Thyroid gland (tissue), 4 donors: ENCODE results near the gene IRF5. TPM values are rescaled to one million over a fixed set of nuclear protein-coding genes. Genes with fewer than 3 reads are reported as not detected.

Experiments used
- DNase-seq, 2 donors: peaks; one replicate each; pipeline ENCODE4 v3.0.0-alpha.2; 2019
- H3K27ac ChIP-seq, 3 donors: fragments of 200-600 bp; sonication (generic); 1 replicate in 2 of 3; 2 replicates in 1 of 3; pipeline ENCODE4 v1.5.1; 2016 to 2019; ENCODE audit warnings: mild to moderate bottlenecking in 1 of 3, moderate library complexity in 1 of 3
- H3K27me3 ChIP-seq: fragments of 200-600 bp; sonication (generic); one replicate; pipeline ENCODE4 v1.5.1; 2019
- H3K36me3 ChIP-seq, 2 donors: fragments of 200-600 bp; sonication (generic); one replicate each; pipeline ENCODE4 v1.5.1; 2016 to 2019
- H3K4me1 ChIP-seq, 2 donors: fragments of 200-600 bp; sonication (generic); one replicate each; pipeline ENCODE4 v1.5.1; 2017 to 2019
- H3K4me3 ChIP-seq, 3 donors: fragments of 200-600 bp; sonication (generic); replicated peaks in 1 of 3; 1 replicate in 2 of 3; 2 replicates in 1 of 3; pipeline ENCODE4 v1.5.1; 2016; ENCODE audit warnings: mild to moderate bottlenecking in 1 of 3
- H3K9me3 ChIP-seq: fragments of 200-600 bp; sonication (generic); one replicate; pipeline ENCODE4 v1.5.1; 2017
- POLR2A ChIP-seq, 2 donors: fragments of 450-650 bp; IDR thresholded peaks; one replicate each; pipeline ENCODE4 v1.6.1; 2017; ENCODE audit warnings: antibody characterized with exemption in 2 of 2, mild to moderate bottlenecking in 2 of 2, moderate library complexity in 1 of 2
- WGBS, 2 donors: methylation state at CpG; one replicate each; pipeline ENCODE4 v1.1.5; 2017; 5-methylcytosine and 5-hydroxymethylcytosine counted together
- intact Hi-C: fragments of 100-400 bp; cut with DNase I; formaldehyde crosslinking; loops from one replicate; pipeline ENCODE4 v1.15.1; 2023
- total RNA-seq, 4 donors: library from RNA; depleted of rRNA; stranded (reverse); fragments of >200 nt; gene quantifications; one replicate each; pipeline ENCODE4 v1.2.3, GENCODE V29; 2016
- TF ChIP-seq, protein P1 (sequence below), 6 experiments: fragments of 200-600 bp in 3 of 6; fragments of 450-650 bp in 3 of 6; sonication (generic) in 3 of 6; IDR thresholded peaks; one replicate each; pipeline ENCODE4 v1.5.1; 2016 to 2019; ENCODE audit warnings: antibody characterized with exemption in 6 of 6, mild to moderate bottlenecking in 2 of 6, inconsistent platforms in 1 of 6, moderate library complexity in 1 of 6

Gene IRF5
- total RNA-seq, 4 donors from 2014 or later: 3.7 to 6.0 (median 4.9) TPM

DNA sequence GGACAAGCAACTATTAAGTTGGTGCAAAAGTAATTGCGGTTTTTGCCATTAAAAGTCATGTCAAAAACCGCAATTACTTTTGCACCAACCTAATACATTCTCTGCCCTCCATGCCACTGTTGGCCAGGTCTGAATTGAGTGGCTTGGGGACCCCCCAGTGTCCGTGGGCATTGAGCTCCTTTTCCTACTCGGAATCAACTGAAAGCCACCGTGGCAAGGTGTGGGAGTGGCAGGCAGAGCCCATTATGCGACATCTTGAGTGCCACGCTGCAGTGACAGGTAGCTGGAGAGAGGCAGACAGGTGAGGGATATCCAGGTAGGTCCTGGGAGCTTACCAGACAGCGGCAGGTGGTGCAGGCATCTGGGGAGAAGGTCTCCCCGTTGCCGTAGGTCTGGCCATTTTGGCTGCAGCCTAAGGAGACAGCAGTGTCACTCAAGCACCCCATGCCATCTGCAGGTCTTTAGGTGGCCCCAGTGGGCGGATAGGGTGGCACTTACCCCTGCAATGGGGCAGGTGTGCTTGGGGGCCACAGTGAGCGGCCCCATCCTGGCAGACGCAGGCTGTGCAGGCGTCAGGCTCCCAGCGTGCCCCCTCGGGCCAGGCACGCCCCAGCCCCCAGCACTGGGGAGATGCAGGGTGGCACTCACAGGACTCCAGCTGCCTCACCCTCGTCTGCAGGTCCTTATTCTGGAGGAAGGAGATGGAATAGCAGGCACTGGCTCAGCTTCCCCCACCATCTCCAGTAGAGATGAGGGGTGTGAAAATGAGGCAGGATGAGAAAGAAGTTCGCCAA, 30.8 kb upstream of the IRF5 start:
- 85 to 95% methylated on average over 11 to 18 of the region's 19 CpGs for WGBS, 2 donors

DNA sequence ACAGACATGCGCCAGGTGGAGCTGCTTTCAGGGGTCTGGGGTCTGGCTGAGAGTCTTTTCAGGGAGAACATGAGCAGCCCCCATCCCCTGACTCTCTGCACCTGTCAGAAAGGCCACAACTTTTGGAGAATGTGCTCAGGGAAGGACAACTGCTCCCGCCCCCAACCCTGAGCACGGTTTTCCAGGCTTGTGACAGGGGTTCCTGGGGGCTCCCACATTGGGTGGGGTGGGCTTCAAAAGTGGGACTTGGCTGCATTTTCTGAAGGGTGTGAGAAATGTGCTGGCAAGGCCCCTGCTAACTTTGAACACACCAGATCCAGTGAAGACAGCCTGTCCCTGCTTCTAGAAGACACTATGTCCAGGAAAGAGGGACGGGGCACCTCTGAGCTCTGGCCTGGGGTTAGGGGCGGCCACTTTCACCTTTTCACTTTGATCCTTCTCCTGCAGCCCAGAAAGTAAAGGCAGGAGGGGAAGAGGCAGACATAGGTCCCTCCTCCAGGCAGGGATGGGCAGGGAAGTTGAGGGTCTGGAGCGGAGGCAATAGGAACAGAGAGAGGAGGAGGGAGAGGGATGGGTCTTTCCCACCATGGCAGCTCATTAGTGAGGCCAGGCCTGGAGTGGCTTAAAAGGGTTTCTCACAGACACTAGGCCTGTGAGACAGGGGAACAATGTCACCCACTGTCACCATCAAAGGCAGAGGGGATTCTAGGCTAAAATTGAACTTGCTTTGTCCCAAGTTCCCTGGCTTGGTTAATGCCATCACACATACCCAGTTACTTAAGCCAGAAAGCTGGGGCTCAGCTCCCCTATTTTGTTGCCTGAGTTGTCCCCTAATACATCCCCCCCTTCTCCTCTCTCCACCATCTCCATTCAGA, 28.7 kb upstream of the IRF5 start:
- Histone ChIP-seq H3K4me1 (peaks cover 5 to 12% of the 10 kb centered on the region in 2 donors), H3K9me3 (no peaks in the 10 kb centered on the region), H3K36me3 (no peaks in the 10 kb centered on the region), H3K4me3 (no peak overlapping the region), H3K27ac (no peak overlapping the region), H3K27me3 (peaks cover 8% of the 10 kb centered on the region)
- intact Hi-C loops: loop anchor here (5.0 kb wide), 1 partner anchor 183 kb away; no protein-coding TSS in a partner anchor
- TF ChIP-seq, protein P1, sequence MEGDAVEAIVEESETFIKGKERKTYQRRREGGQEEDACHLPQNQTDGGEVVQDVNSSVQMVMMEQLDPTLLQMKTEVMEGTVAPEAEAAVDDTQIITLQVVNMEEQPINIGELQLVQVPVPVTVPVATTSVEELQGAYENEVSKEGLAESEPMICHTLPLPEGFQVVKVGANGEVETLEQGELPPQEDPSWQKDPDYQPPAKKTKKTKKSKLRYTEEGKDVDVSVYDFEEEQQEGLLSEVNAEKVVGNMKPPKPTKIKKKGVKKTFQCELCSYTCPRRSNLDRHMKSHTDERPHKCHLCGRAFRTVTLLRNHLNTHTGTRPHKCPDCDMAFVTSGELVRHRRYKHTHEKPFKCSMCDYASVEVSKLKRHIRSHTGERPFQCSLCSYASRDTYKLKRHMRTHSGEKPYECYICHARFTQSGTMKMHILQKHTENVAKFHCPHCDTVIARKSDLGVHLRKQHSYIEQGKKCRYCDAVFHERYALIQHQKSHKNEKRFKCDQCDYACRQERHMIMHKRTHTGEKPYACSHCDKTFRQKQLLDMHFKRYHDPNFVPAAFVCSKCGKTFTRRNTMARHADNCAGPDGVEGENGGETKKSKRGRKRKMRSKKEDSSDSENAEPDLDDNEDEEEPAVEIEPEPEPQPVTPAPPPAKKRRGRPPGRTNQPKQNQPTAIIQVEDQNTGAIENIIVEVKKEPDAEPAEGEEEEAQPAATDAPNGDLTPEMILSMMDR (IDR thresholded peaks at IDR 0.05): no peak
- TF ChIP-seq POLR2A (IDR thresholded peaks at IDR 0.05): no peak
- WGBS, 2 donors: 93 to 95% methylated on average over 5 of the region's 6 CpGs
- DNase-seq: no peak

More for the DNA sequence above, 30.8 kb upstream of the IRF5 start:
- no peak overlapping the region for H3K4me3 ChIP-seq
- TF ChIP-seq, protein P1 (IDR thresholded peaks at IDR 0.05): no peak
- no peak for TF ChIP-seq POLR2A (IDR thresholded peaks at IDR 0.05)
- no peaks in the 10 kb centered on the region for H3K9me3 ChIP-seq
- H3K27me3 ChIP-seq: peaks cover 8% of the 10 kb centered on the region
- H3K27ac ChIP-seq: no peak overlapping the region
- no peak for DNase-seq
- intact Hi-C loops: loop anchor here (5.0 kb wide), 1 partner anchor 185 kb away; no protein-coding TSS in a partner anchor
- H3K4me1 ChIP-seq: peaks cover 5 to 12% of the 10 kb centered on the region in 2 donors
- H3K36me3 ChIP-seq: no peaks in the 10 kb centered on the region

DNA sequence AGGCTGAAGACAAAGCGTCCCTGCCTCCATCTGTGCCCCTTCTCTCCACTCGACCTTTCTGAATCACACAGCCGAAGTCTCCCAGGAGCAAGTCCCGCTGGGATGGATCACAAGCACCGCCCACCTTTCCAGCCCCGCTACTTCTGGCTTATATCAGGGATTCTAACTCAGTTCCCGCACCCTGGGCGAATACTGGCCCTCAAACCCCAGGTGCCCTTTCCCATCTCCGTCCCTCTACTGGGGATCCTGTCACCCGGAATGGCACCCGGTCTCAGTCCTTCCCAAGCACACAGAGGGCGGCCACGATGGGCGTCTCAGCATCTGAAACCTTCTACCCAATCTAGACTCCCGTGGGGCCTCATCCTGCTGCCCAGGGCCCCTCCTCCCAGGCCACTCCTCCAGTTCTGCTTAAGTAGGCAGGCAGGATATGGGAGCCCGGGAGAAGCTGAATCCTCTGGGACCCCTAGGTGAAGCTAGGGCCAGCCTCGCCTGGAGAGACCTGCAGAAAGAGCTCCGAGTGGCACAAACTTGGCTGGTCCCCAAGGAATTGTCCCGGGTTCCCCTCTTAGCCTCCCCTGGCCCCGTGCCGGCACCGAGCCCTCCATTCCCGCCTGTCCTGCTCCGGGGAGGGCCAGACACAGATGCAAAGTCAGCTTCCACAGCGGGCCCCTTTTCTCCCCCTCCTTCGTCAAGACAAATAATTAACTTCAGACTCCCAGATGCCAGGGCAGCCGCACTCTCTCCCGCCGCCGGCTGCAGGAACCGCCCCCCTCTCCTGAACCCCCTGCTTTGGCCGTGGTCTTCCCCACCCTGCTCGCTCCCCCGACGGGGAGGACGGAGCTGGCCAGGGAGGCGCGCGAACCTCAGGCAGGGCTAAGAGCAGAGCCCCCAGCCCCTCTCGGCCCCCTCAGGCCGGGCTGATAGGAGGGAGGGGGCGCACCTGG, 27.8 kb upstream of the IRF5 start:
- intact Hi-C loops: loop anchor here (5.0 kb wide), 1 partner anchor 182 kb away; no protein-coding TSS in a partner anchor
- peaks cover 5 to 13% of the 10 kb centered on the region in 2 donors for H3K4me1 ChIP-seq
- peak overlapping the region in 1 of 3 donors; percentile 17 for H3K4me3 ChIP-seq
- 15 to 23% methylated on average over 22 to 36 of the region's 42 CpGs for WGBS, 2 donors
- H3K27ac ChIP-seq: no peak overlapping the region
- no peak for TF ChIP-seq POLR2A (IDR thresholded peaks at IDR 0.05)
- TF ChIP-seq, protein P1 (IDR thresholded peaks at IDR 0.05): no peak
- peak; percentile 42 to 65 for DNase-seq
- no peaks in the 10 kb centered on the region for H3K36me3 ChIP-seq
- H3K27me3 ChIP-seq: peaks cover 8% of the 10 kb centered on the region
- no peaks in the 10 kb centered on the region for H3K9me3 ChIP-seq

DNA sequence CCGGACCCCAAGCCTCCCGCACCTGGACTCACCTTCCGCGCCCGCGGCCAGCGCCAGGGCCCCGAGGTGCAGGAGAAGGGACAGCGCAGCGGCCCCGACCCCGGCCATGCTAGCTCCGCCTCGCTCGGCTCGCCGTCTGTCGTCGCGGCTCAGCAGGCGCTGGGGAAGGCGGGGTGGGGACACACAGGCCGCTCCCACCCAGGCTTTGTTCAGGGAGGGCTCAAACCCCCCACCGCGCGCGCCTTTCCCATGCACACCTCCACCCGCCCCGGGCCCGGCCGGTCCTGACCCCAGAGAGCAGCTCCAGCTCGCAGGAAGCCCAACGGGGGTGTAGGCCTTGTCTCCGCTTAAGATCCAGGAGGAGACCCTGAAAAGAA, 27.2 kb upstream of the IRF5 start, which contains the start of gene KCP:
KCP (minus strand) TSS at position 141 of the 377 bp plus-strand sequence; CDS start at position 108, 33 bp downstream.
- Histone ChIP-seq H3K4me1 (peaks cover 6 to 20% of the 10 kb centered on the region in 2 donors), H3K27ac (no peak within 1 kb of the TSS), H3K36me3 (no peaks in the 10 kb centered on the region), H3K9me3 (no peaks in the 10 kb centered on the region), H3K4me3 (peak within 1 kb of the TSS in 1 of 3 donors; percentile 17), H3K27me3 (peaks cover 10% of the 10 kb centered on the region)
- TF ChIP-seq, protein P1 (IDR thresholded peaks at IDR 0.05): no peak
- no peak for TF ChIP-seq POLR2A (IDR thresholded peaks at IDR 0.05)
- intact Hi-C loops: no loop called here
- peak; percentile 10 to 19 for DNase-seq
- WGBS, 2 donors: 24 to 44% methylated on average over 11 to 25 of the region's 34 CpGs
